NT2/D1 (cell line): ENCODE results near the gene KRT13.
"Not testable (repeated sequence)": the region's sequence is repeated elsewhere in the genome, so short reads cannot be mapped to it uniquely, and the experiment has no call there.

ENCODE experiments used
- DNase-seq: peaks from one replicate; pipeline ENCODE4 v3.0.0-alpha.2; 2011; ENCODE audit warnings: low read depth, low spot score
- H3K27me3 ChIP-seq: 2 replicates; pipeline ENCODE4 v1.6.0; 2011; ENCODE audit warnings: mild to moderate bottlenecking; ENCODE audit not compliant: insufficient read length, insufficient read depth
- H3K36me3 ChIP-seq: 2 replicates; pipeline ENCODE4 v1.6.1; 2011; ENCODE audit warnings: mild to moderate bottlenecking, low read length, mixed read lengths; ENCODE audit not compliant: insufficient read depth, insufficient read length
- H3K4me1 ChIP-seq: 2 replicates; pipeline ENCODE4 v1.5.1; 2011; ENCODE audit not compliant: insufficient read depth, insufficient read length
- H3K4me3 ChIP-seq: 2 replicates; pipeline ENCODE4 v1.5.1; 2011; ENCODE audit warnings: low read depth; ENCODE audit not compliant: insufficient read length
- H3K9ac ChIP-seq: 2 replicates; pipeline ENCODE4 v1.6.0; 2011; ENCODE audit warnings: low read depth; ENCODE audit not compliant: insufficient read length
- H3K9me3 ChIP-seq: 2 replicates; pipeline ENCODE4 v1.5.1; 2011; ENCODE audit warnings: mild to moderate bottlenecking, low read length; ENCODE audit not compliant: insufficient read depth
- SUZ12 ChIP-seq: IDR thresholded peaks from 2 replicates; pipeline ENCODE4 v1.6.1; 2011; ENCODE audit not compliant: insufficient read length, insufficient read depth; ENCODE audit errors: extremely low read depth
- YY1 ChIP-seq: IDR thresholded peaks from 2 replicates; pipeline ENCODE4 v1.6.1; 2011; ENCODE audit not compliant: insufficient read length, insufficient read depth
- ZNF274 ChIP-seq: IDR thresholded peaks from 2 replicates; pipeline ENCODE4 v1.6.1; 2011; ENCODE audit warnings: mild to moderate bottlenecking, low read depth, low read length

KRT13 gene

GRCh38 chr17:41547921-41548843, 42.8 kb upstream of the KRT13 start:
- H3K4me1 ChIP-seq: peaks cover 16% of the 10 kb centered on the region
- H3K27me3 ChIP-seq: no peaks in the 10 kb centered on the region
- peak overlapping the region; percentile 37 for H3K9ac ChIP-seq
- DNase-seq: no peak
- no peak for TF ChIP-seq SUZ12
- no peak for TF ChIP-seq YY1
- TF ChIP-seq ZNF274: no peak
- H3K36me3 ChIP-seq: no peaks in the 10 kb centered on the region
- no peaks in the 10 kb centered on the region for H3K9me3 ChIP-seq
- no peak overlapping the region for H3K4me3 ChIP-seq

- Histone ChIP-seq H3K4me1 (peaks cover 16% of the 10 kb centered on the region), H3K9ac (no peak overlapping the region)
These were observed 42.0 kb upstream of the KRT13 start for GRCh38 chr17:41547378-41547841.

GRCh38 chr17:41546819-41547218, 41.4 kb upstream of the KRT13 start:
- Histone ChIP-seq H3K4me1 (peaks cover 16% of the 10 kb centered on the region), H3K4me3 (no peak overlapping the region), H3K36me3 (no peaks in the 10 kb centered on the region), H3K9me3 (no peaks in the 10 kb centered on the region), H3K9ac (no peak overlapping the region), H3K27me3 (no peaks in the 10 kb centered on the region)
- no peak for TF ChIP-seq ZNF274
- TF ChIP-seq SUZ12: no peak
- no peak for TF ChIP-seq YY1
- DNase-seq: no peak

More at GRCh38 chr17:41547378-41547841, 42.0 kb upstream of the KRT13 start:
- no peaks in the 10 kb centered on the region for H3K9me3 ChIP-seq
- TF ChIP-seq SUZ12 (no peak), YY1 (no peak), ZNF274 (no peak)
- no peak overlapping the region for H3K4me3 ChIP-seq
- no peaks in the 10 kb centered on the region for H3K36me3 ChIP-seq
- DNase-seq: no peak
- no peaks in the 10 kb centered on the region for H3K27me3 ChIP-seq

- no peak for DNase-seq
- no peaks in the 10 kb centered on the region for H3K9me3 ChIP-seq
- no peak overlapping the region for H3K4me3 ChIP-seq
- TF ChIP-seq SUZ12: no peak
- no peak for TF ChIP-seq ZNF274
- TF ChIP-seq YY1: no peak
- no peaks in the 10 kb centered on the region for H3K27me3 ChIP-seq
- peaks cover 16% of the 10 kb centered on the region for H3K4me1 ChIP-seq
- no peaks in the 10 kb centered on the region for H3K36me3 ChIP-seq
- no peak overlapping the region for H3K9ac ChIP-seq
These were observed 40.5 kb upstream of the KRT13 start for GRCh38 chr17:41545829-41546410.

GRCh38 chr17:41544935-41545334, 39.5 kb upstream of the KRT13 start:
- no peak overlapping the region for H3K9ac ChIP-seq
- H3K4me3 ChIP-seq: no peak overlapping the region
- H3K9me3 ChIP-seq: no peaks in the 10 kb centered on the region
- H3K27me3 ChIP-seq: no peaks in the 10 kb centered on the region
- DNase-seq: no peak
- no peaks in the 10 kb centered on the region for H3K36me3 ChIP-seq
- H3K4me1 ChIP-seq: peaks cover 21% of the 10 kb centered on the region
- no peak for TF ChIP-seq ZNF274
- no peak for TF ChIP-seq YY1
- TF ChIP-seq SUZ12: no peak

GRCh38 chr17:41544491-41544892, 39.1 kb upstream of the KRT13 start:
- peaks cover 21% of the 10 kb centered on the region for H3K4me1 ChIP-seq
- H3K9ac ChIP-seq: peak overlapping the region; percentile 27
- no peak for DNase-seq
- H3K27me3 ChIP-seq: no peaks in the 10 kb centered on the region
- no peaks in the 10 kb centered on the region for H3K9me3 ChIP-seq
- H3K4me3 ChIP-seq: no peak overlapping the region
- TF ChIP-seq SUZ12 (no peak), ZNF274 (no peak), YY1 (no peak)
- H3K36me3 ChIP-seq: no peaks in the 10 kb centered on the region

GRCh38 chr17:41542786-41543185, 37.4 kb upstream of the KRT13 start:
- not testable (repeated sequence) for H3K4me3 ChIP-seq, H3K27me3 ChIP-seq, DNase-seq, H3K9me3 ChIP-seq, H3K9ac ChIP-seq, H3K36me3 ChIP-seq
- H3K4me1 ChIP-seq: peaks cover 29% of the 10 kb centered on the region
